SKM-1 treated with dmso at 0.1 percent for 144 hours (cell line): ENCODE data around the gene THUMPD2.
A peak's percentile ranks its signal among the peaks of the same experiment; 100 is the strongest.

Experiments used
- DNase-seq: peaks from one replicate; lab custom pipeline; 2025; ENCODE audit not compliant: unreplicated experiment; lab: John Stamatoyannopoulos, UW

The THUMPD2 gene

GRCh38 chr2:39720970-39721369, 58.1 kb downstream of the THUMPD2 start:
- DNase-seq, result no peak

GRCh38 chr2:39719317-39719716, 59.7 kb downstream of the THUMPD2 start:
- no peak for DNase-seq

- no peak for DNase-seq
These were observed 60.6 kb downstream of the THUMPD2 start for GRCh38 chr2:39718483-39718882.

GRCh38 chr2:39717067-39717466, 62.0 kb downstream of the THUMPD2 start:
- DNase-seq, result no peak

GRCh38 chr2:39715822-39716221, 63.2 kb downstream of the THUMPD2 start:
- DNase-seq, result no peak

GRCh38 chr2:39715095-39715494, 64.0 kb downstream of the THUMPD2 start:
- no peak for DNase-seq

- DNase-seq, result no peak
These were observed 66.1 kb downstream of the THUMPD2 start for GRCh38 chr2:39712953-39713352.

- no peak for DNase-seq
These were observed 68.3 kb downstream of the THUMPD2 start for GRCh38 chr2:39710807-39711206.

- no peak for DNase-seq
These were observed 71.1 kb downstream of the THUMPD2 start for GRCh38 chr2:39708003-39708402.

- DNase-seq, result no peak
These were observed 72.1 kb downstream of the THUMPD2 start for GRCh38 chr2:39706945-39707344.

GRCh38 chr2:39706312-39706711, 72.7 kb downstream of the THUMPD2 start:
- DNase-seq, result no peak

- no peak for DNase-seq
These were observed 73.4 kb downstream of the THUMPD2 start for GRCh38 chr2:39705638-39706037.

GRCh38 chr2:39704540-39704939, 74.5 kb downstream of the THUMPD2 start:
- DNase-seq, result no peak

GRCh38 chr2:39703181-39703872, 75.7 kb downstream of the THUMPD2 start:
- DNase-seq, result no peak

GRCh38 chr2:39701137-39701536, 77.9 kb downstream of the THUMPD2 start:
- no peak for DNase-seq

GRCh38 chr2:39697454-39697853, 81.6 kb downstream of the THUMPD2 start:
- no peak for DNase-seq

- no peak for DNase-seq
These were observed 82.2 kb downstream of the THUMPD2 start for GRCh38 chr2:39696838-39697237.

GRCh38 chr2:39696101-39696553, 82.9 kb downstream of the THUMPD2 start:
- no peak for DNase-seq

GRCh38 chr2:39693245-39693644, 85.8 kb downstream of the THUMPD2 start:
- no peak for DNase-seq

- DNase-seq, result no peak
These were observed 89.2 kb downstream of the THUMPD2 start for GRCh38 chr2:39689876-39690275.

GRCh38 chr2:39689272-39689841, 89.7 kb downstream of the THUMPD2 start:
- no peak for DNase-seq

GRCh38 chr2:39688181-39688580, 90.9 kb downstream of the THUMPD2 start:
- peak; percentile 1 for DNase-seq

GRCh38 chr2:39686456-39686855, 92.6 kb downstream of the THUMPD2 start:
- DNase-seq, result no peak
